Astrocyte (in vitro differentiated cells and primary cell): ENCODE results near the gene MAN1A1. TPM values are rescaled to one million over a fixed set of nuclear protein-coding genes. Genes with fewer than 3 reads are reported as not detected.

Experiments used
- DNase-seq: peaks from one replicate; pipeline ENCODE4 v3.0.0-alpha.2; 2010; ENCODE audit warnings: low read depth
- FAIRE-seq: peaks from 2 replicates; lab custom pipeline; 2011; peaks lifted over from hg19 to GRCh38; lab: Jason Lieb, UNC
- H2AFZ ChIP-seq: 2 replicates; pipeline ENCODE4 v1.6.0; 2012; ENCODE audit warnings: low read depth, low read length, inconsistent platforms
- H3K27ac ChIP-seq: 2 replicates; pipeline ENCODE4 v1.5.1; 2011; ENCODE audit warnings: low read depth, low read length, inconsistent platforms
- H3K27me3 ChIP-seq: 2 replicates; pipeline ENCODE4 v1.6.0; 2011; ENCODE audit warnings: low read length, inconsistent platforms; ENCODE audit not compliant: insufficient read depth
- H3K36me3 ChIP-seq: 2 replicates; pipeline ENCODE4 v1.5.1; 2011; ENCODE audit warnings: low read length, inconsistent platforms; ENCODE audit not compliant: insufficient read depth
- H3K4me1 ChIP-seq: 2 replicates; pipeline ENCODE4 v1.5.1; 2011; ENCODE audit warnings: low read length, inconsistent platforms; ENCODE audit not compliant: insufficient read depth
- H3K4me2 ChIP-seq: 2 replicates; pipeline ENCODE4 v1.6.0; 2012; ENCODE audit warnings: low read length, inconsistent platforms
- H3K4me3 ChIP-seq: 2 replicates; pipeline ENCODE4 v1.5.1; 2011; ENCODE audit warnings: low read depth, mild to moderate bottlenecking, low read length, inconsistent platforms; ENCODE audit not compliant: insufficient read depth
- H3K79me2 ChIP-seq: 2 replicates; pipeline ENCODE4 v1.6.0; 2012; ENCODE audit warnings: mild to moderate bottlenecking, low read length, inconsistent platforms; ENCODE audit not compliant: insufficient read depth
- H3K9ac ChIP-seq: 2 replicates; pipeline ENCODE4 v1.6.0; 2012; ENCODE audit warnings: mild to moderate bottlenecking, low read length, inconsistent platforms
- H3K9me3 ChIP-seq: 2 replicates; pipeline ENCODE4 v1.5.1; 2012; ENCODE audit warnings: low read depth, mild to moderate bottlenecking, low read length, inconsistent platforms; ENCODE audit not compliant: insufficient read depth
- H4K20me1 ChIP-seq: 2 replicates; pipeline ENCODE4 v1.6.0; 2012; ENCODE audit warnings: low read length, inconsistent platforms; ENCODE audit not compliant: insufficient read depth
- H3K27ac Mint-ChIP-seq: one replicate; pipeline ENCODE4 v1.8.0; 2021; ENCODE audit warnings: mild to moderate bottlenecking, mixed read lengths; ENCODE audit not compliant: unreplicated experiment
- H3K27me3 Mint-ChIP-seq: one replicate; pipeline ENCODE4 v1.8.0; 2021; ENCODE audit warnings: low read depth, mixed read lengths; ENCODE audit not compliant: unreplicated experiment
- H3K36me3 Mint-ChIP-seq: one replicate; pipeline ENCODE4 v1.8.0; 2021; ENCODE audit warnings: low read depth, mixed read lengths; ENCODE audit not compliant: unreplicated experiment
- H3K4me1 Mint-ChIP-seq: one replicate; pipeline ENCODE4 v1.8.0; 2021; ENCODE audit warnings: low read depth, mixed read lengths; ENCODE audit not compliant: unreplicated experiment
- H3K4me3 Mint-ChIP-seq: one replicate; pipeline ENCODE4 v1.8.0; 2021; ENCODE audit warnings: mild to moderate bottlenecking, moderate library complexity, mixed read lengths; ENCODE audit not compliant: unreplicated experiment
- H3K9me3 Mint-ChIP-seq: one replicate; pipeline ENCODE4 v1.8.0; 2021; ENCODE audit warnings: mild to moderate bottlenecking, mixed read lengths; ENCODE audit not compliant: unreplicated experiment
- CTCF ChIP-seq: IDR thresholded peaks from 2 replicates; pipeline ENCODE4 v1.5.1; 2011; ENCODE audit warnings: low read depth, mild to moderate bottlenecking, inconsistent platforms, low read length, moderate library complexity; ENCODE audit not compliant: insufficient read depth
- EZH2 ChIP-seq: IDR thresholded peaks from 2 replicates; pipeline ENCODE4 v1.6.1; 2012; ENCODE audit warnings: mild to moderate bottlenecking, low read length, inconsistent platforms; ENCODE audit not compliant: insufficient read depth
- total RNA-seq: library from RNA; stranded (reverse); gene quantifications from 2 replicates; pipeline ENCODE4 v1.2.1, GENCODE V29; 2021

MAN1A1 gene
- total RNA-seq, 1 donor from 2014 or later = 11.7 TPM

DNA sequence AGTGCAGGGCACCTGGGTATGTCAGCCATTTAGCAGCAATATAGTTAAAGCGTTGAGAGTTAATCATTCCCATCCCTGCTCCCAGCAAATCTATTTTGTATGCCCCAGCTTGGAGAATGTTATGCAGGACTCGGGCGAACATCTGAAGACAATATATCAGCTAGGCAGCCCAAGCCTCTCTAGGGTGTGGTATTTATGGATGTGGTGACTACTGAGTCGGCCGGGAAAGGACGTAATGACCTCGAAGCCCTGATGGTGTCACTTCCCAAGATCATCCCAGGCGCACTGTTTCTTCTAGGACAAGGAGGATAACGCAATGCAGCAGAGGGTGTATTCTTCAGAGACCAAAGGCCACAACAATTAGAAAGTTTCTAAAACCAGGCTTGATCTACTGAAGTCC lies 207.5 kb downstream of the MAN1A1 start:
- DNase-seq (no peak), FAIRE-seq (no peak)
- no peaks in the 10 kb centered on the region for H3K36me3 ChIP-seq
- no peak overlapping the region for H3K27ac Mint-ChIP-seq
- no peaks in the 10 kb centered on the region for H3K9me3 ChIP-seq
- H3K36me3 Mint-ChIP-seq = no peaks in the 10 kb centered on the region
- H3K27me3 ChIP-seq = no peaks in the 10 kb centered on the region
- peaks cover 2% of the 10 kb centered on the region for H3K27me3 Mint-ChIP-seq
- no peak overlapping the region for H3K4me3 ChIP-seq
- no peaks in the 10 kb centered on the region for H3K79me2 ChIP-seq
- H3K9me3 Mint-ChIP-seq = no peaks in the 10 kb centered on the region
- peaks cover 15% of the 10 kb centered on the region for H3K4me1 Mint-ChIP-seq
- H3K9ac ChIP-seq = no peak overlapping the region
- H3K4me3 Mint-ChIP-seq = no peak overlapping the region
- H3K4me2 ChIP-seq = no peak overlapping the region
- no peak for TF ChIP-seq EZH2
- TF ChIP-seq CTCF = no peak
- H3K4me1 ChIP-seq = peaks cover 10% of the 10 kb centered on the region
- no peaks in the 10 kb centered on the region for H4K20me1 ChIP-seq
- no peak overlapping the region for H2AFZ ChIP-seq
- H3K27ac ChIP-seq = no peak overlapping the region

DNA sequence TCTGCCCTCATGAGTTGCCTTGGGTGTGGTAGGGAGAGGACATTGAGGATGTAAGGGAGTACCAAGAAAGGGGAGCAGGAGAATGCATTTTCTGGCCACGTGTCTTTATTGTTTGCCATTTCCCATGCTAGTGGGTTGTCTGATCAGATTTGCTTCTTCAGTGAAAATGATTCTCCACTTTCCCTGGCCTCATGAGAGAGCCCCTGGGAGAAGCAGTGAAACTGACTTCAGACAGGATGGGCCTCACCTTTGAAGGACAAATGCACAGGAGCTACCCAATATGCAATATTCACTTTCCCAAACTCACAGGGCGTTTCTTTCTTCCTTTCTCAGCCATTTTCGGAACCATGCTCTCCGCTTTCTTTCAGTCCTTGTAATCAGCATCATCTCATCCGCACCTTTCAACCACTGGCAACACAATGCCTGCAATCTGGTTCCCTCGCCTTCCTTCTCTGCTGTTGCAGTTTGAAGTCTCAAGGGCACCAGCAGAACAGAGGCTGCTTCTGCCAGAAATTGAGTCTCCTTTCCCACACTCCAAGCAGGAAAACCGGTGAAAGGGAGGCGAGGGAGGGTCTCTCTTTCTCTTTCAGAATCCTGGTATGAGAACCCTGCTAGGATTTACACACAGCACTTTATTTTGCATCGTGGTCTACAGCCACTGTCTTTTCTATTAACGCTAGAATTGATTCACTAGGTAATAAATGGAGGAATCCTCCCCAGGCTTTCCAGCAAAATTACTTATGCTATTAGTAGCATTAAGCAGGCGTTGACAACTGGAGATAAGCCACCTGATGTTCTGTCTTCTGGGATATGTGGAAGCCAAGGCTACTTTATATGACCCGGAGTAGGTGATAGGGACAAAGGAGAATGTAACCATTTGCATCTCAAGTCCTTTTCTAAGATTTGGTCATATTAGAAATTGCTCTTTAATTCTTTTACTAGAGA lies 209.1 kb downstream of the MAN1A1 start:
- no peak overlapping the region for H3K27ac ChIP-seq
- no peaks in the 10 kb centered on the region for H3K4me1 ChIP-seq
- no peaks in the 10 kb centered on the region for H3K36me3 Mint-ChIP-seq
- TF ChIP-seq EZH2 (no peak), CTCF (no peak)
- no peak overlapping the region for H3K9ac ChIP-seq
- H3K36me3 ChIP-seq = no peaks in the 10 kb centered on the region
- H3K27me3 ChIP-seq = no peaks in the 10 kb centered on the region
- H3K9me3 Mint-ChIP-seq = no peaks in the 10 kb centered on the region
- no peaks in the 10 kb centered on the region for H3K9me3 ChIP-seq
- H4K20me1 ChIP-seq = no peaks in the 10 kb centered on the region
- no peak overlapping the region for H3K4me3 Mint-ChIP-seq
- DNase-seq = no peak
- peaks cover 2% of the 10 kb centered on the region for H3K27me3 Mint-ChIP-seq
- H3K4me3 ChIP-seq = no peak overlapping the region
- H2AFZ ChIP-seq = no peak overlapping the region
- no peak overlapping the region for H3K27ac Mint-ChIP-seq
- H3K4me2 ChIP-seq = no peak overlapping the region
- no peaks in the 10 kb centered on the region for H3K79me2 ChIP-seq
- peaks cover 9% of the 10 kb centered on the region for H3K4me1 Mint-ChIP-seq
- no peak for FAIRE-seq
